Left lobe of liver (tissue), 2 donors: ENCODE measurements around the gene SHB. TPM values are rescaled to one million over a fixed set of nuclear protein-coding genes. Genes with fewer than 3 reads are reported as not detected.
"Not testable (repeated sequence)": the region's sequence is repeated elsewhere in the genome, so short reads cannot be mapped to it uniquely, and the experiment has no call there.

Experiments used
- ATAC-seq: fragments of 200-7000 bp; cut with Tn5 transposase; one replicate; pipeline ENCODE4 v1.9.1; 2020; ENCODE audit warnings: mild to moderate bottlenecking, moderate library complexity
- DNase-seq: peaks from one replicate; pipeline ENCODE4 v3.0.0-alpha.2; 2020; ENCODE audit warnings: low spot score
- total RNA-seq: library from RNA; stranded (reverse); gene quantifications from one replicate; pipeline ENCODE4 v1.2.1, GENCODE V29; 2021
- donor health status: DM: no; HTN: no; CAD: no; lungs with moderate emphysema.
- donor health status: DM: no; HTN: yes; CAD: no.

SHB gene
- total RNA-seq, 1 donor from 2014 or later, result 14.1 TPM

- ATAC-seq (no peak), DNase-seq (no peak)
Measured at GRCh38 chr9:37972351-37972848, 96.6 kb downstream of the SHB start.

DNA sequence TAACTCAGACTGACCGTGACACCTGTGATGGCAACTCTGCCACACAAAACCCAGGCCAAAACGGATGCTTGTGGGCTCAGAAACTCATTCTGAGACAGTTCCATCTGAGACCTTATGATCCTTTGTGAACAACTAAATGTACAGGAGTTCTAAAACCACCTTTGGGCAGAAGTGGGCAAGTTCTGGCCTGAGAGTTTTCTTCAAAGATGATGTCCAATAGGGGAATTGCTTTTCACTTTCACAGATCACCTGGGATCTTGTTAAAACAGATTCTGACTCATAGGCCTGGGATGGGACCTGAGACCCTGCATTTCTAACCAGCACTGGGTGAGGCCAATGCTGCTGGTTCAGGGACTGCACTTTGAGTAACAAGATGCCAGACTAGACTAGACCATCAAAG, 97.3 kb downstream of the SHB start:
- no peak for DNase-seq
- ATAC-seq, result no peak

DNA sequence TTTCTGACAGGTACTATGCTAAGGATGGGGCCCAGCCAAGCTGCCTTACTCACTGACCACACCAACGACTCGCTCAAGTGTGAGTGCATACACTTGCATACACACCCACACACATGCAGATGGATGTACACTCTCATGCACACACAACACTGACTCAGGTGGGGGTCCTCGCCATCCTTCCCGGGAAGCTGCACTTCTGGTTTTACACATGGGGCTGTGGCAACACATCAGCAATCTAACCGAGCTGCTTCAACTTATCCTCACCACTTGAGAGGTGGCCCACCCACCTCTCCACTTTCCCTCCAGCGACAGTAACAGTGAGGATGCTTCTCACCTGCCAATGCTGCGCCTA, 97.9 kb downstream of the SHB start:
- DNase-seq, result no peak

GRCh38 chr9:37970301-37971107, 98.5 kb downstream of the SHB start:
- ATAC-seq (no peak), DNase-seq (no peak)

More for the DNA sequence above, 97.9 kb downstream of the SHB start:
- ATAC-seq, result no peak

DNA sequence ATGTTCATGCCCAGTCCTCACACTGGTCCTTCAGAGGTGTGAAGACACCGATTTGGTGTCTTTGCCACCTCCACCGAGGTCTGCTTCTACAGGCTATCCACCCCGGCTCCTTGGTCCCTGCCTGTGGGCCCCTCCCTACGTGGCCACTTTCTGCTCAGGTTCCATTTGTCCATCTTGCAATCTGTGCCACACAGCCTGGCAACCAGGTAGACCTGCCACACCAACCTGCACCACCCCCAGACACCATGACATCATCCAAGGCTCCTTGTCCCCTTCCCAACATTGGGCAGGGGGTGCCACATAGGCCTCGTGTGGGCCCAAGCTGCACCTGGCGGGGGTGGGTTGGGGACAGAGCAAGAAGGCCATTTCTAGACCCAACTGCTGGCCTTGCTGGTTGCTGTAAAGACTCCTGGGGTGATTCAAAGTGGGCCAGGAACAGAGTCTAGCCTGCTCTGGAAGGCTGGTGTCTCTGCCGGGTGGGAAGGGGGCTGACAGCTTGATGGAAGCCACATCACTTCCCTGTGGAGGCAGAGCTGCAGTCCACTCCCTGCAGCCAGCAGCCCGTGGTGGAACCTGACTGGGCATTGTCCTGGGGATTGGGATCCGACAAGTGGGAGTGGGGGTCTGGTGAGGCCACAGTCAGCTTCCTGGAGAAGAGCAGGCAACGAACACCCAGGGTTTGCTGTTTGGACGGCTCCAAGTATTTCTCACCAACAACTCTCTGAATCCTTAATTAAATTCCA, 99.3 kb downstream of the SHB start:
- ATAC-seq (peak; percentile 6), DNase-seq (no peak)

- DNase-seq (peak; percentile 81), ATAC-seq (peak; percentile 83)
Measured at GRCh38 chr9:37969130-37969529, 99.9 kb downstream of the SHB start.

DNA sequence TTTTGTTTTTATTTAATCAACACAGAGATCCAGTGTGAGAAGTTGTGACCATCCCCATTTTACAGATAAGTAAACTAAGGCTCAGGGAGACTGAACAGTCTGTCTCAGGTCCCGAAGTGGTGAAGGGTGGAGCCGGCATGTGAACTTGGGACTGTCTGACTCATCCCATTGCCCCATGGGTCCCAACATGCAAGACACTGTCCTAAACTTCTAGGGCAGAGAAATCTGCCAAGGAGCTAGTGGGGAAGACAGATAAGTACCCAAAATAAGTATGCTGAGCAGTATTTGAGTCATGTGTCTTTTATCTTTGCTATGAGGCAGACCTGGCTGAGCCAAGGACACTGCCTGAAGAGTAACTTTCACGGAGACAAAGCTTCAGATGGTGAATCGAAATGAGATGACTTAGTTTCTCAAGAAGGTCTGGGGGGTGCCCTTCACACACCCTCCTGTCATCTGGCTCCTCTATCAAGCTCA, 100.8 kb downstream of the SHB start:
- ATAC-seq (no peak), DNase-seq (no peak)

GRCh38 chr9:37967761-37968080, 101.3 kb downstream of the SHB start:
- ATAC-seq (no peak), DNase-seq (no peak)

- ATAC-seq (no peak), DNase-seq (no peak)
Measured at GRCh38 chr9:37967014-37967760, 101.8 kb downstream of the SHB start.

GRCh38 chr9:37966412-37967013, 102.5 kb downstream of the SHB start:
- no peak for DNase-seq
- ATAC-seq, result no peak

DNA sequence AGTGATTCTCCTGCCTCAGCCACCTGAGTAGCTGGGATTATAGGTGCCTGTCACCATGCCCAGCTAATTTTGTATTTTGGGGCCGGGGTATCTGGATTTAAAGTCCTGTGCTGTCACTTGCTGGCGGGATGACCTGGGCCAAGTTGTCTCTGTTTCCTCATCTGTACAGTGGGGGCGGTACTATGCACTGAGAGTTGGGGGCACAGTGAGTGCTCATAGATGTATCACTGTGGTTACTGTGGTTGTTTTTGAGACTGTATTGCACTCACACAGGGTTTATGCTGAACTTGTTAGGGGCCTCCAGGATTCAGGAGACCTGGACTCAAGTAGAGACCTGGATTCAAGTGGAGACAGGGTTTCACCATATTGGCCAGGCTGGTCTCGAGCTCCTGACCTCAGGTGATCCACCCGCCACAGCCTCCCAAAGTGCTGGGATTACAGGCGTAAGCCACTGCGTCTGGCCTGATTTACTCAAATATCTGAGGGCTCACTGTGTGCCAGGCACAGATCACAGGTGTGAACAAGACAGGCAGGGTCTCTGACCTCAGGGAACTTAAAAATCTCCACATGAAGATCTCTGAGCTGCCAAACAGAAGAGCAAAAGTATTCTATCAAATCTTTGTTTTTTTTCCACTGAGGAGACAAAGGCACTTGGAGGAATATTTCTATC, 103.2 kb downstream of the SHB start:
- ATAC-seq, DNase-seq: not testable (repeated sequence)

DNA sequence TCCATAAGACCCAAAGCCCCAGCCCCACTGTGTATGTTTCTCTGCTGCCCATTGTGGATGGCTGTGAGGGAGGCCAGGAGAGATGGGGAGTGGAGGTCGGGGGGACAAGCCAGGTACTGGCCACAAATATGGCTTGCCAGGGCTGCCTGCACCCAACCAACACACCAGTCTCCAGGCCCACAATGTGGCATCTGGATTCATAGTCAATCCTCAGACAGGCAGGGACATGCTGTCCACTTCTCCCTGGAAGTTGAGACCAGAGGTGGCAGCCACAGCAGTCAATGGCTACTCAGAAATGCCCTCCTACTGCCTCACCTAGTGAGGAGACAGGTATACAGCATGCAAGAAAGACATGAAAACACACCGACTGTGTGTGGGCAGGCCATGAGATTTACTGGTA, 103.9 kb downstream of the SHB start:
- ATAC-seq (no peak), DNase-seq (no peak)

- no peak for DNase-seq
- no peak for ATAC-seq
Measured at GRCh38 chr9:37964740-37965081, 104.3 kb downstream of the SHB start.

- DNase-seq, result no peak
- no peak for ATAC-seq
Measured at GRCh38 chr9:37963936-37964739, 104.9 kb downstream of the SHB start.

DNA sequence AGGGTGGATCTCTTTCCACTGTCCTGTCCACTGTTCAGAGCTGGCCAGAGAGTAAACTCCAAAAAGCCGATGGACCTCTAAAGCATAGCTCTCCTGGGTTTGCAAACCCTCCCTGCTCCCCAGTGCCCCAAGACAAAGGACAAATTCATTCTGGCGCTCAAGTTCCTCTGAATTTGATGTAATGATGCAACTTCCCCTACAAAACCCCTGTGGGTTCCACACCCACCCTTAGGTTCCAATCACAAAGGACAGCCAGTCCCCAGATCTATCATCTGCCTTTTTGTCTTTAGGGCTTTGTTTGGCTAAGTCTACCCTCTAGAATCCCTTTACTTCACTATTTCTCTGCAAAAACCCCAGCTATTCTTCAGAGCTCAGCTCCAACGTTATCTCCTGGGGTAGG, 107.7 kb downstream of the SHB start:
- no peak for DNase-seq
- no peak for ATAC-seq

DNA sequence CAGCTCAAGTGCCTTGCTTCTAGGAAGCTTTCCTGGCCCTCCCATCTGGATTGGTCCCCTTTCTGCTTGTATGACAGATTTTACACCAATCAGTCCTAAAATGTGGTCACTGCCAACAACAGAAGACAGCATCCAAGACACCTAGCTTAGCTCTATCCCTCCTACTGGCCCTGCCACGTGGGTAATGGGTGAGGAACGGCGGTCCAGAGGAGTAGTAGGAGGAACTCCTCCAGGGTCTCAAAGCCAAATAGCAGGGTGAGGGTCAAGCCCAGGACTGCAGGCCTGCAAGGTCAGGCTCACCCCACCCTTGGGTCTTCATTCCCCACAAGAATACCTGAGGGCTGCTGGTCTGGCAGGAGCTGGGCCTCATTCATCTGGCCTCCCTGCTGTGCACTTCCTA, 108.4 kb downstream of the SHB start:
- no peak for DNase-seq
- no peak for ATAC-seq

DNA sequence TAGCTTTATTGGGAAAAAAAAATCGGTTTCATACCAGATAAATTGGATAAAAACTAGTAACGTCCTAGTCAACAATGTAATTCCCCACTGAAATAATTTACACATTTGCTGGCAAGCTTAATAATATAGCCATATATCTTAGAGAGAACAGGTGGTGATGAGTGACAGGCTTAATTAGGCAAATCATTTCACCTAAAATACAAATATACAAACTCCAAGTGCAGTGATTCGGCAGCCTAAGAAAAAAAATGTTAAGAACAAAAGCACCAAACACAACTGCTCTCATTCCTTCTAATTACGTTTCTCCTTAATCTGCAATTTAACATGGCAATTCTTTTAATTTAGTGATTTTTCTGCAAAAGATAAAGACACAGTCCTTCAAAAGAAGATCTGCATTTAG, 109.1 kb downstream of the SHB start:
- no peak for ATAC-seq
- no peak for DNase-seq

DNA sequence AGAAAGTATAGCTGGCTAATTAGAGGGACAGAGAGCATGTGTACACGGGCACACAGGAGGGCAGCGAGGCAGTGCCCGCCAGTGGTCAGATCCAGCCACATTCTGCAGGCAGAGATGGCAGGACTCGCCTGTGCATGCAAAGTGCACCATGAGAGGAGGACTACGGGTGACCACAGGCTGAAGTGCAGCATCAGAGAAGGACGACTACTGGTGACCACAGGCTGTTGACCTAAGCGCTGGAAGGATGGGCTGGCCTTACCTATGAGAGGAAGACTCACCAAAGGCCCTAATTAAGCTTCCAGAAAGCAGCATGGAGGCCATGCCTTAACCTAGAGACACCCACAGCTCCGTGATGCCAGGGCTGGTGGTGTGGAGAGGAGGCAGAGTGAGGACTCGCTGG, 110.9 kb downstream of the SHB start:
- ATAC-seq (no peak), DNase-seq (no peak)

DNA sequence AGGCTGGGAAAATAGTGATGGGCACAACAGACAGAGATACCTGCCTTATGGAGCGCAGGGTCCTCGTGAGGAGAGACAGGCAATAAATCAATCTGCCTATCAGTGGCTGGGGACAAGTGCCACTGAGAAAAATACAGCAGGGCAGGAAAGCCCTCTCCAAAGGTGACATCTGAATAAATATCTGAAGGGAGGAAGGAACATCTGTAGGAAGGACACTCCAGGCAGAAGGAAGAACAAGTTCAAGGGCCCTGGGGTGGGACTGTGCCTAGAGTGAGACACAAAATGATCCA, 111.4 kb downstream of the SHB start:
- no peak for DNase-seq
- no peak for ATAC-seq
